ENCODE measurements around the gene ZNF688.
"Not testable (repeated sequence)": the region's sequence is repeated elsewhere in the genome, so short reads cannot be mapped to it uniquely, and the experiment has no call there.

- TF ChIP-seq, protein P1, sequence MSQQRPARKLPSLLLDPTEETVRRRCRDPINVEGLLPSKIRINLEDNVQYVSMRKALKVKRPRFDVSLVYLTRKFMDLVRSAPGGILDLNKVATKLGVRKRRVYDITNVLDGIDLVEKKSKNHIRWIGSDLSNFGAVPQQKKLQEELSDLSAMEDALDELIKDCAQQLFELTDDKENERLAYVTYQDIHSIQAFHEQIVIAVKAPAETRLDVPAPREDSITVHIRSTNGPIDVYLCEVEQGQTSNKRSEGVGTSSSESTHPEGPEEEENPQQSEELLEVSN (IDR thresholded peaks at IDR 0.05; ENCODE audit: borderline replicate concordance, low read depth), result not testable (repeated sequence)
- not testable (repeated sequence) for TF ChIP-seq CTCF (IDR thresholded peaks at IDR 0.05); POLR2A (IDR thresholded peaks at IDR 0.05; ENCODE audit: low read length); RAD21 (conservative IDR thresholded peaks at IDR 0.05 in 1 of 2, IDR thresholded peaks at IDR 0.05 in 1 of 2); BHLHE40 (IDR thresholded peaks at IDR 0.05; ENCODE audit: low read depth, low read length); POLR2AphosphoS2 (conservative IDR thresholded peaks at IDR 0.05; ENCODE audit: low read length); JUNB (IDR thresholded peaks at IDR 0.05); ZC3H11A (IDR thresholded peaks at IDR 0.05); MYC (IDR thresholded peaks at IDR 0.05; ENCODE audit: borderline replicate concordance, low read length); CBX8 (IDR thresholded peaks at IDR 0.05); TP53 (CRISPR knock-in tag; IDR thresholded peaks at IDR 0.05); CHD2 (IDR thresholded peaks at IDR 0.05; ENCODE audit: low read length, partially characterized antibody); USF2 (IDR thresholded peaks at IDR 0.05)
- TF ChIP-seq, protein P2, sequence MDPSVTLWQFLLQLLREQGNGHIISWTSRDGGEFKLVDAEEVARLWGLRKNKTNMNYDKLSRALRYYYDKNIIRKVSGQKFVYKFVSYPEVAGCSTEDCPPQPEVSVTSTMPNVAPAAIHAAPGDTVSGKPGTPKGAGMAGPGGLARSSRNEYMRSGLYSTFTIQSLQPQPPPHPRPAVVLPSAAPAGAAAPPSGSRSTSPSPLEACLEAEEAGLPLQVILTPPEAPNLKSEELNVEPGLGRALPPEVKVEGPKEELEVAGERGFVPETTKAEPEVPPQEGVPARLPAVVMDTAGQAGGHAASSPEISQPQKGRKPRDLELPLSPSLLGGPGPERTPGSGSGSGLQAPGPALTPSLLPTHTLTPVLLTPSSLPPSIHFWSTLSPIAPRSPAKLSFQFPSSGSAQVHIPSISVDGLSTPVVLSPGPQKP (IDR thresholded peaks at IDR 0.05; ENCODE audit: low read depth, low read length), result not testable (repeated sequence)
These were observed 30.5 kb downstream of the ZNF688 start for GRCh38 chr16:30540916-30541464.
